Measurements from ENCODE around the gene FZD1. TPM values are rescaled to one million over a fixed set of nuclear protein-coding genes. Genes with fewer than 3 reads are reported as not detected.

The FZD1 gene
- total RNA-seq, 1 donor from 2014 or later: 24.3 TPM

DNA sequence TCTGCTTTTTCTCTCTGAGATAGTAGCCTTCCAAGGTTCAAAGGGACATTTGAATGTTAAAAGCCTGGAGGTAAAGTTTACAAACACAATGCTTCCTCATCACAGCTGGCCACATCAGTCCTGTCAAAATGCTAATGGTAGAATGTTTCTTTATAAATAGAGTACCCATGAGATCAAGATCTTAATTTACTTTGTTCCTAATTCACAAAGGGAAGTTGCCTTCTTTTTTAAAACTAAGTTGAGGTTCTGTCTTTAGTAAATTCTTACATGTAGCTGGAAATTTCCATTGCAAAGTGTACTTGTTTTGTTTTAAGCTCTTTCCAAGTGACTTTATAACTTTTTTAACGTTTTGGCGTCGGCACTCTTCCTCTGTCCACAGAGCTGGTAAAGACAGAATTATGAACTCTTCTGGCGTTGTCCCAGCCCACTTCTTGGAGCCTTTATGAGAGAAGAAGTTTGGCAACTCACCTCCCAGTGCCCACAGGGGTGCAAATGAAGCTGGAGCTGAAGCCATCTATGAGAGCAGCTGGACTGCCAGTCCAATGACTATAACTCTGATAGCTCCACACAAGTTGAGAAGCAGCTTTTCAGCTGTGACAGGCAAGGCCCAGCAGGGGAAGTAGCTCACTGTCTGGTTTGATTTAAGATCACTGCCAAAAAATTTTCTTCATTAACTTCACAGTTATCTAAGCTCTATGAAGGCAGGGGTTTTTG, 23.3 kb downstream of the FZD1 start:
- no peak overlapping the region for H3K4me3 Mint-ChIP-seq (ENCODE audit: unreplicated experiment)
- no peaks in the 10 kb centered on the region for H3K9me3 Mint-ChIP-seq (ENCODE audit: low read depth)
- no peaks in the 10 kb centered on the region for H3K27me3 Mint-ChIP-seq (ENCODE audit: low read depth)
- TF ChIP-seq, protein P1, sequence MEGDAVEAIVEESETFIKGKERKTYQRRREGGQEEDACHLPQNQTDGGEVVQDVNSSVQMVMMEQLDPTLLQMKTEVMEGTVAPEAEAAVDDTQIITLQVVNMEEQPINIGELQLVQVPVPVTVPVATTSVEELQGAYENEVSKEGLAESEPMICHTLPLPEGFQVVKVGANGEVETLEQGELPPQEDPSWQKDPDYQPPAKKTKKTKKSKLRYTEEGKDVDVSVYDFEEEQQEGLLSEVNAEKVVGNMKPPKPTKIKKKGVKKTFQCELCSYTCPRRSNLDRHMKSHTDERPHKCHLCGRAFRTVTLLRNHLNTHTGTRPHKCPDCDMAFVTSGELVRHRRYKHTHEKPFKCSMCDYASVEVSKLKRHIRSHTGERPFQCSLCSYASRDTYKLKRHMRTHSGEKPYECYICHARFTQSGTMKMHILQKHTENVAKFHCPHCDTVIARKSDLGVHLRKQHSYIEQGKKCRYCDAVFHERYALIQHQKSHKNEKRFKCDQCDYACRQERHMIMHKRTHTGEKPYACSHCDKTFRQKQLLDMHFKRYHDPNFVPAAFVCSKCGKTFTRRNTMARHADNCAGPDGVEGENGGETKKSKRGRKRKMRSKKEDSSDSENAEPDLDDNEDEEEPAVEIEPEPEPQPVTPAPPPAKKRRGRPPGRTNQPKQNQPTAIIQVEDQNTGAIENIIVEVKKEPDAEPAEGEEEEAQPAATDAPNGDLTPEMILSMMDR (IDR thresholded peaks at IDR 0.05): no peak
- H3K36me3 Mint-ChIP-seq (ENCODE audit: low read depth): no peaks in the 10 kb centered on the region
- H3K27ac Mint-ChIP-seq (ENCODE audit: unreplicated experiment): no peak overlapping the region
- H3K4me1 Mint-ChIP-seq (ENCODE audit: low read depth): peaks cover 15% of the 10 kb centered on the region
- DNase-seq (ENCODE audit: low spot score): no peak

DNA sequence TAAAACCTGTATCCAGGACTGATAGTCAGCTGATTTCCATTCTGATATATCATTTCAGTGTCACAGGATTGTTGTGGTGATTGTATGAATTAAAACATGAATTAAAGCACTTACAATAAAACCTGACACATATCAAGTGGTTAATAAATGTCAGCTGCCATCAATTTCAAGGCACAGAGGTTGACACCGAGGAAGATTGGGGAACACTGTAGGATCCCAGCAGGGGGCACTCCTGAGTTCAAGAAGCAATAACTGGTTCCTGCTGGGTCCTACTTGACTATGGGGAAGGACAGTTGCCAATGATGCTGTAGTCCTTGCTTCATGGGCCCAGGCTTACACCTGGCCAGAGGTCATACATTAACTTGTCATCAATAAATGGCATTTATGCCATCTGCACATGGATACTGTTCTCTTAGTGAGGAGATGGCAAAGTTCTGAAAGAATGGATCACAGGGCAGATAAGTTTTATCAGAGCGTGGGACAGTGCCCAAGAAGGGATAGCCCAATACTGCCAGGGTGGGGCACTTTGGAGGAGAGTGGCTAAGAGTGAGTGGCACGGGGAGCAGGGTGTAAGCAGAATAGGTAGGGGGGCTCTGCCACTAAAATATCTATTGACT, 24.1 kb downstream of the FZD1 start:
- TF ChIP-seq, protein P1 (IDR thresholded peaks at IDR 0.05): peak; percentile 52
- Mint-ChIP-seq H3K9me3 (ENCODE audit: low read depth) (no peaks in the 10 kb centered on the region), H3K36me3 (ENCODE audit: low read depth) (no peaks in the 10 kb centered on the region), H3K27me3 (ENCODE audit: low read depth) (no peaks in the 10 kb centered on the region), H3K4me1 (ENCODE audit: low read depth) (peaks cover 15% of the 10 kb centered on the region), H3K27ac (ENCODE audit: unreplicated experiment) (no peak overlapping the region), H3K4me3 (ENCODE audit: unreplicated experiment) (no peak overlapping the region)
- no peak for DNase-seq (ENCODE audit: low spot score)

DNA sequence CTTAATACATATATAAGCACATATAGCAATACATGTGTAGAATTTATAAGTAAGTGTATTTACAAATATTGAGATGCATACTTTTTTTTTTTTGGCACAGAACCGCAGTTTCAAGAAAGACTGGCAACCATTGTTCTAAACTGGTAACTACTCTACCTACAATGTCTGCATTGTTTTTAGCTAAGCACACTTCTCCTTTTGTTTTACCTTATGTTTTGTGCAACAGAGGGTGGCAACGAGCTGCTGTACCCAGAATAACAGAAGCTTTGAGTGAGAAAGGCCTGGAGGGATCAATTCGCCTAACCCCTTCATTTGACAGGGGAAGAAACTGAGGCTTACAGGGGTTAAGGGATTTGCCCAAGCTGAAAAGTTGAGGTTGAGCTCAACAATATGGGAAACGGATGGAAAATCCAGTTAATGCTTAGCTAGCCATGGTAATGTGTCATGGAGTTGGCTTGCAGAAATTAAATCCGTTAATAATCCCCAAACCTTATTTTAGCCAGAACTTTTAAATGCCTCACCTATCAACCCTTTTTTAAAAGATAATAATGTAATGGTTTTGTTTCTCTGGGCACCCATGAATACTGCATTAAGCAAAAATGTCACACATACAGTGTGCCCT, 25.5 kb downstream of the FZD1 start:
- H3K27ac Mint-ChIP-seq (ENCODE audit: unreplicated experiment): no peak overlapping the region

DNA sequence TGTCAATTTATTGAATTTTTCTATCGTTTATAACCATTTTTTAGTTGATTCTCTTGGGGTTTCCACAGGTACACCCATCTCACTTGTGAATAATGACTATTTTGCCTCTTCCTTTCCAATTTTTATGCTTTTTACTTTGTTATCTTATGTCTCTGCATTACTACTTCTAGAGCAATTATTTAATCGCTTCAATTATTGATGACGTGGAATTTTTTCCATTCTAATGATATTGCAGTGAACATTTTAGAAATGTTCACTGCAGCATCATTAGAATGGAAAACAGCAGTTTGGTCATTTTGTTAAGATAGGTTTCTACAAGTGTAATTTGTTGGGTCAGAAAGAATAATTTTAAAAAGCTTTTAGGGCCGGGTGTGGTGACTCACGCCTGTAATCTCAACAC, 27.1 kb downstream of the FZD1 start:
- no peaks in the 10 kb centered on the region for H3K27me3 Mint-ChIP-seq (ENCODE audit: low read depth)
- no peak for DNase-seq (ENCODE audit: low spot score)
- H3K4me1 Mint-ChIP-seq (ENCODE audit: low read depth): peaks cover 11% of the 10 kb centered on the region
- TF ChIP-seq, protein P1 (IDR thresholded peaks at IDR 0.05): no peak
- H3K27ac Mint-ChIP-seq (ENCODE audit: unreplicated experiment): no peak overlapping the region
- H3K36me3 Mint-ChIP-seq (ENCODE audit: low read depth): no peaks in the 10 kb centered on the region
- no peak overlapping the region for H3K4me3 Mint-ChIP-seq (ENCODE audit: unreplicated experiment)
- no peaks in the 10 kb centered on the region for H3K9me3 Mint-ChIP-seq (ENCODE audit: low read depth)

More for the DNA sequence above, 25.5 kb downstream of the FZD1 start:
- no peaks in the 10 kb centered on the region for H3K27me3 Mint-ChIP-seq (ENCODE audit: low read depth)
- no peaks in the 10 kb centered on the region for H3K36me3 Mint-ChIP-seq (ENCODE audit: low read depth)
- H3K9me3 Mint-ChIP-seq (ENCODE audit: low read depth): no peaks in the 10 kb centered on the region
- peaks cover 15% of the 10 kb centered on the region for H3K4me1 Mint-ChIP-seq (ENCODE audit: low read depth)
- H3K4me3 Mint-ChIP-seq (ENCODE audit: unreplicated experiment): no peak overlapping the region
- no peak for DNase-seq (ENCODE audit: low spot score)
- TF ChIP-seq, protein P1 (IDR thresholded peaks at IDR 0.05): no peak

DNA sequence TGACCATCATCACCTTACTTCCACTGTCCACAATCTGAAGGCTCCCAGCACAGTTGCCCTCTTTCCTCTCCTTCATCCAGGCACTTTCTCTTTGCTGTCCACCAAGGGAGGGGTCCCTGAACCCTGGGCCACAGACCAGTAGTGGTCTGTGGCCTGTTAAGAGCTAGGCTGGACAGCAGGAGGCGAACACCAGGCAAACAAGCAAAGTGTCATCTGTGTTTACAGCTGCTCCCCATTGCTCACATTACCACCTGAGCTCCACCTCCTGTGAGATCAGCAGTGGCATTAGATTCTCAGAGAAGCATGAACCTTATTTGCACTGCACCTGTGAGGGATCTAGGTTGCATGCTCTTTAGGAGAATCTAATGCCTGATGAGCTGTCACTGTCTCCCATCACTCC, 27.7 kb downstream of the FZD1 start:
- Mint-ChIP-seq H3K27ac (ENCODE audit: unreplicated experiment) (no peak overlapping the region), H3K36me3 (ENCODE audit: low read depth) (no peaks in the 10 kb centered on the region), H3K4me1 (ENCODE audit: low read depth) (peaks cover 11% of the 10 kb centered on the region), H3K9me3 (ENCODE audit: low read depth) (no peaks in the 10 kb centered on the region), H3K4me3 (ENCODE audit: unreplicated experiment) (no peak overlapping the region), H3K27me3 (ENCODE audit: low read depth) (no peaks in the 10 kb centered on the region)
- TF ChIP-seq, protein P1 (IDR thresholded peaks at IDR 0.05): no peak
- no peak for DNase-seq (ENCODE audit: low spot score)

All from chondrocyte (in vitro differentiated cells).